ENCODE data around the gene AUH.
"Not testable (repeated sequence)": the region's sequence is repeated elsewhere in the genome, so short reads cannot be mapped to it uniquely, and the experiment has no call there.

The AUH gene, protein sequence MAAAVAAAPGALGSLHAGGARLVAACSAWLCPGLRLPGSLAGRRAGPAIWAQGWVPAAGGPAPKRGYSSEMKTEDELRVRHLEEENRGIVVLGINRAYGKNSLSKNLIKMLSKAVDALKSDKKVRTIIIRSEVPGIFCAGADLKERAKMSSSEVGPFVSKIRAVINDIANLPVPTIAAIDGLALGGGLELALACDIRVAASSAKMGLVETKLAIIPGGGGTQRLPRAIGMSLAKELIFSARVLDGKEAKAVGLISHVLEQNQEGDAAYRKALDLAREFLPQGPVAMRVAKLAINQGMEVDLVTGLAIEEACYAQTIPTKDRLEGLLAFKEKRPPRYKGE

DNA sequence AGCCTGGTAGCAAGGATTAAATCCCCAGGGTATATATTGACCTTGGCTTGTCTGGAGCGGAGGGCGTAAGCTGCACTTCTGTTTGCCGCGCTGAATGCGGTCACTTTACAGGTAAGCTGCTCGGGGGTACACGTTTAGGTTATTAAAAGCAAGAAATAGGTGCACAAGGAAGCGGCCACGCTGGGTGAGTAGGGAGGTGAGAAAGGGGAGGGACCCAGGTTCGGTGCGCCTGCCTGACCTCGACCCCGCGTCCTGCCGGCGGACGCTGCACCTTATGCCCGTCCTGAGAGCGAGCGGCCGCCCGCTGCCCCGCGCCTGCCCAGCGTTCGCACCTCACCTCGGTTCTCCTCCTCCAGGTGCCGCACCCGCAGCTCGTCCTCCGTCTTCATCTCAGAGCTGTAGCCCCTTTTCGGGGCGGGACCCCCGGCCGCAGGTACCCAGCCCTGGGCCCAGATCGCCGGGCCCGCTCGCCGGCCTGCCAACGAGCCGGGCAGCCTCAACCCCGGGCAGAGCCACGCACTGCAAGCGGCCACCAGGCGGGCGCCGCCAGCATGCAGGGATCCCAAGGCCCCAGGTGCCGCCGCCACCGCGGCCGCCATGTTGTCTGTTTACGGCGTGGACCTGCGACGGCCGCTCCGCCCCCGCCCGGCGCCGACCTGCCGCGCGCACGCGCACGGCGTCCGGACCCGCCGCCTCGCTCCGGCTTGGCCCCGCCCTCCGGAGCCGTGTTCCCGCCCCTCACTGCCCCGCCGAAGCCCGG lies at the start of gene AUH:
AUH (minus strand) TSS at position 628 of the 760 bp plus-strand sequence; CDS start at position 599, 29 bp downstream.
- DNase-seq (ENCODE audit: low spot score), result peak; percentile 90

DNA sequence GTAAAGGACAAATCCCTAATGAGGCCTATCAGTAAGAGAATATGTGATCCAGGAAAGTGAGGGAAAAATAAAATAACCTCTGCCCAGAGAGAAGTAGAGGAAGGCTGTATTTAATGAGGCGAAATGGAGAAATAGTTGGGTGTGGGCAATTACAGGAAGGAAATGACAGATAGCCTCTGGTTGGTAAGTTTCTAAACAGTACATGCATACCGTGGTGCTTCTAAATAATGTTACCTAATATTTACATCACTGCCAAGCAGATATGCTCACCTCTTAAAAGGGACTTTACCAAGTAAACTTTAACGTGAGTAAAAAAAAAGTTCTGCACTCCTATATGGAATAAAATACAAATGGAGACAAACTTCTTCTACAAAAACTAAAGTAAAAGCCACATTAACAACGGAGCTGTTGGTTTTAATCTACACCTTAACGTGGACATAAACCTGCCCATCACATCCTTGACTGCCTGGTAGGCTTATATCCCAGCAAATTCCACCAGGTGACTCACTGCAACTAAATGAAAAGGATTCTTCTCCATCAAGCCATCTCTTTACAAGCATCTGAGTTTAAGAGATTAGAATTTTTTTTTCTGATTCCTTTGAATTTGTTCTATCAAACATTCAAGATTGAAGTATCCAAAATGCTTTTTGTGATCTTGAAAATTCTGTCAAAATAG lies 49.5 kb upstream of the AUH start:
- DNase-seq (ENCODE audit: low spot score), result no peak

DNA sequence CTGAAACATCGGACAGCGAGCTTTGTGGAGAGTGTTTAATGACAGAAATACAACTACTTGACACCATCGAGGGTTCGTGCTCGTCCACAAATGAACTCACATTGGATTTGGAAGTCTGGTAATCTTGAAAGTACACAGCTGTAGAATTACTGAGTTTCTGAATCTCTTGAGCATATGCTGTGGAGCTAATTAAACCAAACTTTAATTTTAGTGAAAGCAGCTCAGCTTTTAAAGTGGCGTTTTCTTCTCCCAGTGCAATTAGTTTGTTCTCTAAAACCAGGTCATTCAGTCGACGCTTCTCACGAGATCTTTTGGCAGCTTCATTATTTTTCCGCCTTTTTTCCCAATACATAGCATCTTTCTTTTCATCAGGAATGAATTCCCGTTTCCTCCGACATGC lies 48.4 kb upstream of the AUH start:
- no peak for DNase-seq (ENCODE audit: low spot score)

DNA sequence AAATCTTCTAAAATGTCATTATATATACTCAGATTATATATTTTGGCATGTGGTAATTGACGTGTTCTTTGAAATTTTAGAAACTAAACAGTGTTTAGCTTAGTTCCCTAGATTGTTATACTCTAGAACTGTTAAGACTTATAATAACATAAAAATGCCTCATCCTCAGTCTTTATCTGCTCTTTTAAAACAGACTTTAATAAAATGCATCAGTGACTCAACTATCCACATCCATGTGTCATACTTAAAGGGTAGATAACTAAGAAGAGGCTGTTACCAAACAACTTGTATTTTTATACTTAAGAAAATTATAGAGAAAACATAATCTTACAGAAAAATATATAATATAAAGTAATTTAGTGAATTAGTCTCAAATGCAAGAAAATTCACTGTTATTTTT lies 46.8 kb upstream of the AUH start:
- no peak for DNase-seq (ENCODE audit: low spot score)

DNA sequence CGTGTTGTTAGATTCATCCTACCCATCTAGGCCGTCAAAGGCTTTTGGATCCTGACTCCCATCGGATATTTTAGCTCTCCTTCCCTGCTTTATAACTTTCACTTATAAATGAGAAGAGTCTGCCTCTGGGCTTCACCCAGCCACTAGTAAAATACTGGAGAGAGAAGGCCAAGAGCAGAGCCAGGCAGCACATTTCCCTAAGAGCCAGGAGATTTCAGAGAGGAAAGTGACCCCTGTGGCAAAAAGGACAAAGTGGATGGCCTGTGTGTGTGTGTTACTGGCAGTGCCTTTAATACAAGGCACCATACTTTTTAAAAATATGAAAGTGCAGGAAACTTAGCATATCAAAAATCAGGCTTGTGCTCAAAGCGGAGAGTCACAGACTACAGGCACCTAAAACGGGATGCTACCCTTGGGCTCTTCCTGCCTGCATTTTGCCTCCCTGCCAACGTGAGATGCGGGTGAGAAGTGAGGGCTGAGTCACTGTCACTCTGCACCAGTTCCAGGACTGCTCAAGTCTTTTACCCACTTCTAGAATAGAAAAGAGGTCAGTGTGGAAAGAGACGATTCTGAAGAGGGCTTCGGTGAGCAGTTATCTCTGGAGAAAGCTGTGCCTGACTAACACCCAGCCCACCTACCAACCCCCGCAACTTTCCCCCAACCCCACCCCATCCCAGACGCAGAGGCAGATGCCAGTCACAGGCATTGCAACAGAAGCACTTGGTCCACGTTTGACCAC lies 46.0 kb upstream of the AUH start:
- no peak for DNase-seq (ENCODE audit: low spot score)

DNA sequence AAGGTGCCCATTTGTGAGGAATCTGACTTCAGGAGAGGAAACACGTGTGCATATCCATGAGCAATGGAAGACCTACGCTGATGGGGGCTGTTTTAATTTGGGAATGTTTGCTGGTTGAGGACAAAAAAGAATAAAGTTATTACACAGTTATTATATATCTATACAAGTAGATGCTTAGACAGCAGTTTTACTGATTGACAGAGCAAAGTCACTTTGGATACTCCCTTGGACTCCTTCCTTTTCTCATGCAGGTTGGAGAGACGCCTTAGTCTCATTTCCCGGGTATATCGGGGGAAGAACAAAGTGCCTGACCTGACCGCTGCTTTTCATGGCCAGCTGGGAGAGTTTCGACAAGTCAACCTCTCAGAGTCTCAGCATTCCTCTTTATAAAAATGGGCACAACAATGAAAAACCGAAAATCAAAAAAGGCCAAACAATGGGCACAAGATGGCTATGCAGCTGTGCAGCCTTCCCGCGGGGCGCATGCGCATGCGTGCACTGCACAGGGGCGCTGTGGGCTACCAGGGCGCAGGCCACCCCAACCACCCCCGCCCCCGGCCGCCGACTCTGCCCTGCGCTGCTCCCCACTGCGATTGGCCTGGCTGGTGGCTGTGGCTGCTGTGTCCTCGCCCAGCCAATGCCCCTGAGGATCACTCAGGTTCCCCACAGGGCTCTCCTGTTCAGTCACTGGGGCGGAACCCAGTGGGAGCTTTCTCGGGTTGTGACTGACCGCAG lies 43.8 kb upstream of the AUH start:
- DNase-seq (ENCODE audit: low spot score), result no peak

DNA sequence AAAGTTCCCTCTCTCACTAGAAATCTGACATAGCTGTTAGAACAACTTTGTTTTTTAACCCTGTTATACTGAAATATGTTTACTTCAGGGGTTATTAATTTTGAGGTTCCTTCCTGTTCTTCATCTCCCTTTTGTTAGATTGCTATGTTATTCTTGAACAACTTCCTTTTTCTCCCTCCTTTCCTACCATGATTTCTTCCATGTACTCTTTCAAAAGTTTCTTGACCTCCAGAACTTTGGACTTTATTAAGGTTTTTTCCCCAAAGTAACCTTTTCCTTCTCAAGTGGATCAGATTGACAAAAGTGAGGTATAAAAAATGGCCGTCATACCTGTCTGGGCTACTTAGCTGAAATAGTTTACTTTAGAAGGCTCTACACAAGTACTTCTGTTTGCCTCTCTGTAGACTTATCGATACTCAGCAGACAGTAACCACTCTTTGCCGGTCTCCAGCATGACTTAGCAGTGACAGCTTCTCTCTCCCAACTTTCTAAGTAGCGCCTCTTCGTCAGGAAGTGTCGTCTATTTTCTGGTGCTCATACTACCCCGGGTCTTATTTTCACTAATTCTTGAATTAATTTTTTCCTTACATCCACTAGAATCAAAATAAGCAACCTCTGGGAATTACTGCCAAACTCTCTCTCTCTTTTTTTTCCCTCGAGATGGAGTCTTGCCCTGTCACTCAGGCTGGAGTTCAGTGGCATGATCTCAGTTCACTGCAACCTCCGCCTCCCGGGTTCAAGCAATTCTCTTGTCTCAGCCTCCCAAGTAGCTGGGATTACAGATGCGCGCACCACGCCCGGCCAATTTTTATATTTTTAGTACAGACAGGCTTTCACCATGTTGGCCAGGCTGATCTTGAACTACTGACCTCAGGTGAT lies 42.2 kb upstream of the AUH start:
- no peak for DNase-seq (ENCODE audit: low spot score)

DNA sequence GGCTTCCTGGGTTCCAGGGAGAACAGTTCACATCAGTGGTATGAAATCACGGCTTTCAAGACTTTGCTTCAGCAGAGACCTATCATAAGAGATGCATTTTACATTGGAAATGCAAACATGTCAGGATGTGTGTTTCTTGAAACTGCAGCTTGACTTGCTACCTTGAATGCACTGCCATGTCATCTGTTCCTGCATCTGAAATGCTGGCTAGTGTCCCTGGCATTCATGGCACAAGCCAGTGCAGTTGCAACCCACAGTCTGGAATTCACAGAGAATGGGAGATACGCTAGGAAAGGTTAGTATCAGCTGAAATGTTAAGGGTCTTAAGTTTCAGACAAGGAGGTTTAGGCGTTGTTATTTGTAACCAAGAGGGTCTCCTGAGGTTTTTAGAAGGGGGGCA lies 37.2 kb upstream of the AUH start:
- no peak for DNase-seq (ENCODE audit: low spot score)

DNA sequence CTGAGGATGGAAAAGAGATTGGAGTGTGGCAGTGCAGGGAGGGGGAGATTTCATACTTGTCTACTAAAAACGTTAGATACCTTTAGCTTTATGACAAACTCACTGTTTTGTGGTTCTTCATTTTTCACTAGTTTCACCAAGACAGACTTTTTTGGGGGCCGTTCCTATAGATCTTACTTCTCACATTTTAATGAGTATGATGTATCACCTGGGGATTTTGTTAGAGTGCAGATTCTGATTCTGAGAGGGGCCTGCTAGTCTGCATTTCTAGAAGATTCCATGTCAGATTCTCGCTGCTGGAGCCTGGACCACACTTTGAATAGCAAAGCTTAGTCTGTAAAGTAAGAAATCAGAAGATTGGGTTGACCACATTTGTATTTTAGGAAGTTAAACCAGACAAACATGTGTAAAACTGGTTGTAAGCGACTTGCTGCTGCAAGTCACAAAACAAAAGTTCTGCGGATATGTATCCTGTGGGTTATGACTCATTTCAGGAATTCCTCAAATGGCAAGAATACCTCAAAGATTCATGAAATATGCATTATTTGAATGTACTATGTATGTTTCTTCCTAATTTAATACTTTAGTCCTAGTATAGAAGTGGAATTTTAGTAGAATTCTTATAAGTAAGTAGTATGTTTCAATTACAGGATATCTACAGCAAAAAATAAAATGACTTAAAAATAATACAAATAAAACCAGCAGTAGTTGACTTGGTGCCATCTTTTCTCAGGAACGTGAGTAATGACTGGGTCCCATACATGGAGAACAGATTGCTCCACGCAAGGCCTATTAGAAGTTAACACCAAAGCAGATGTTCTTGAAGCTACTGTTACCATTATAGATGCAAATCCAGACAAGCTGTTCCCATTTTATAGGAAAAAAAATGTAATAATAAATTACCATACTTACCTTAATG lies 34.1 kb upstream of the AUH start:
- DNase-seq (ENCODE audit: low spot score), result peak; percentile 62

DNA sequence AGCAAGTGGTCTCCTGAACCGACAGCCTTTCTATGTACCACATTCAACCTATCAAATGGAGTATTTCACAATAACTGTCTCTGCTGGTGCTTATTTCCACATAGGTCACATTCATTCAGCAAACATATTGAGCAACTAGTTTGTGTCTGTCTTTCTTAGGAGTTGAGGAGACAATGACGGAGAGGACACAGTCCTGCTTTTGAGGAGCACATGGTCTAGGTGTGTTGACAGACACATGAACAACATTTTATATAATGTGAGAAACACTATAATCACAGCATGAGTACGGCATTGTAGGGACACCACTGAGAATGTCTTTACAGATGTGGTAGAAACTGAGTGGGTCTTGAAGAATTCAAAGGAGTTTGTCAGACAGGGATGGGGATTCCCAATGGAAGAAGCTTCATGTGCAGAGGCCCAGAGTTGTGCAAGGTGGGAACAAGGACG lies 33.4 kb upstream of the AUH start:
- DNase-seq (ENCODE audit: low spot score), result no peak

DNA sequence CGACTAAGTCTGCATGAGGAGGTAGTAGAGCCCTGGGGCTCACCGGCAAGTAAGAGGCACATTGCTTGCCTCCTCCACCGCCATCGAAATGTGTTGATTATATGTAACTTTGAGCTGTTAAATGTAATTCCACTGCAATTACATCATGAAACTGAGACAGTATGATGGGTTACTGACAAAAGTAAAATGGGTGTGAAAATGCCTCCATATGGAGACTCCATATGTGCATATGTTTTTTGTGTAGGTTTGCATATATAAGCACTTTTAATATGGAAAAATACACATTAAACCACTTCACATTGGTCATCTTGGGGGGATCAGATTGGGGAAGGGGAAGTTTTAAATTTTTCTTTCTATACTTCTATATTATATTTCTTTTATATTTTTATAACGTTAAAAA lies 32.1 kb upstream of the AUH start:
- DNase-seq (ENCODE audit: low spot score), result no peak

DNA sequence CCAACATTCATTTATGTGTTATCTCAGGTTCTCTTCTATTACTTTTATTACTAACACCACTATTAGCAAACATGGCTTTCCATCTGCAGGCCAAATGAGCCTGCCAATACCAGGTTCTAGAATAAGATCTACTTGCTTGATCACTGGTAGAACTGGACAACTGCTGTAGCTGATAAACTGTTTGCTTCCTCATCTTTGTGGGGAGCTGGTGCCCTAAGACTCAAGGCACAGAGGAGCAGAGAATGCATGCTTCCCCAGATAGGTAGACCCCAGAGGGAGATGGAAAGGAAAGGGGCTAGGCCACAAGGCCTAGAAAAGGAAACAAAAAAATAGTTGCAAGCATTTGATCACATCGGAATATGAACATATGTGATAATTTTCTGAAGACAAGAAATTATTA lies 30.7 kb upstream of the AUH start:
- no peak for DNase-seq (ENCODE audit: low spot score)

DNA sequence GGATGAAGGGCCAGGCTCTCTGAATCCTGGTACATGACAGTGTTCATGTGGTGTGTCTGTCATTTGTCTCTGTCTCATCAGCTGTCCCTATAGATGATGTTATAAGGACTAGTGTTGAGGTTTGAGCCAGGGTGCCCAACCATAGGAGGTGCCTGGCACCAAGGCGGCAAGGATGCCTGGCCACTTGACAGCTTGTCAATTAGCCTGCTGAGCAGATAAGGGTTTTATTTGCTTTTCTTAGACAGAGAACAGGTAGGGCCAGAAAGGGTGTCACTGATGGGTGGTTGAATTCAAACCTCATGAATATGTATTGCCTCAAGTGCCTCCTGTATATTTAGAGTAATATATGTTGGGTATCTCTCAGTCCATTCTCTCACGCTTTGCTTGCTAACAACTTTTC lies 30.1 kb upstream of the AUH start:
- DNase-seq (ENCODE audit: low spot score), result no peak

DNA sequence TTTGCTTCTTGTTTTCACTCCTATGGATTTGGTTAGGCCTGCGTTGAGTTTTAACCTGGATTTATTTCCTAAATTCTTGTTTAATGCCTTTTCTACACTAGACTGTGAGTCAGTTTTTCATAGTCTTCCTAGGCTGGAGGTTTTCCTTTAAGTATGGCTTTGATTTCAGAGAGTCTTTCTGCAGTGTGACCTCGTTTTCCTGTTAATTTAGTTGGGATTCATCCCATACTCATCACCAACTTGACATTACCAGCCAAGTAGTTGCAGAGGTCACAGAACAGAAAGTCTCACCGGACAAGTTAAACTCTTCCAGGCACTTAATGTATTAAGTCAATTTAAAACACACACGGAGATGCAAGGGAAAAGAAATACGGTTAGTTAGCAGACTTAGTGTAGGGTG lies 29.7 kb upstream of the AUH start:
- no peak for DNase-seq (ENCODE audit: low spot score)

DNA sequence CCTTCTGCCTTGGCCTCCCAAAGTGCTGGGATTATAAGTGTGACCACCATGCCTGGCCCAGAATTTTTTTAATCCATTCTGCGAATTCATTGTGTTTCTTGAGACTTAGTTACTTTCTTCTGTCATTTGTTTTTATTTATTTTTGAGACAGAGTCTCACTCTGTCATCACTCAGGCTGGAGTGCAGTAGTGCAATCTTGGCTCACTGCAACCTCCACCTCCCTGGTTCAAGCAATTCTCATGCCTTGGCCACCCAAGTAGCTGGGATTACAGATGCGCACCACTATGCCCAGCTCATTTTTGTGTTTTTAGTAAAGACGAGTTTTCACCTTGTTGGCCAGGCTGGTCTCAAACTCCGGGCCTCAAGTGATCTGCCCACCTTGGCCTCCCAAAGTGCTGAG lies 28.0 kb upstream of the AUH start:
- not testable (repeated sequence) for DNase-seq (ENCODE audit: low spot score)

DNA sequence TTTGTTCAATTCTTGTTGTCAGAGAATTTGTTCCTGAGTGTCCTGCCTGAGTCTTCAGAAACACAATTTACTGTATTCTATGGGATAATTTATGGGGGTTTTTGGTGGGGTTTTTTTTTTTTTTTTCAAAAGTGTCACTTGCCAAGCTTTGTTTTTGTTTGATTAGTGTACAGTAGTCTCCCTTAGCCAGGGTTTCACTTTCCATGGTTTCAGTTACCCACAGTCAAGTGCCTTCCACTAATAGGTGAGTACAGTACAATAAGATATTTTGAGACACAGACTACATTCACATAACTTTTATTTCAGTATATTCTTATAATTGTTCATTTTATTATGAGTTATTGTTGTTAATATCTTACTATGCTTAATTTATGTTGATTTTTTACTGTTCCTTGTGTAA lies 25.0 kb upstream of the AUH start:
- no peak for DNase-seq (ENCODE audit: low spot score)

DNA sequence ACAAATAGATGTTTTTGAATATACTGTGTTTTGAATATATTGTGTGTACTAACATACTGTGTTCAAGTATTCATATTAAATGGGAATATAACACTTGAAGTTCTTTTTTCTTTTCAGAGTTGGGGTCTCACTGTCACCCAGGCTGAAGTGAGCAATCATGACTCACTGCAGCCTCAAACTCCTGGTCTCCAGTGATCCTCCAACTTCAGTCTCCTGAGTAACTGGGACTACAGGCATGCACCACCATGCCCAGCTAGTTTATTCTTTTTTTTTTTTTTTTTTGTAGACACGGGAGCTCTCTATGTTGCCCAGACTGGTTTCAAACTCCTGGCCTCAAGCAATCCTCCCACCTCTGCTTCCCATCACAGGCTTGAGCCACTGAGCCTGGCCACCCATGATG lies 23.2 kb upstream of the AUH start:
- no peak for DNase-seq (ENCODE audit: low spot score)

DNA sequence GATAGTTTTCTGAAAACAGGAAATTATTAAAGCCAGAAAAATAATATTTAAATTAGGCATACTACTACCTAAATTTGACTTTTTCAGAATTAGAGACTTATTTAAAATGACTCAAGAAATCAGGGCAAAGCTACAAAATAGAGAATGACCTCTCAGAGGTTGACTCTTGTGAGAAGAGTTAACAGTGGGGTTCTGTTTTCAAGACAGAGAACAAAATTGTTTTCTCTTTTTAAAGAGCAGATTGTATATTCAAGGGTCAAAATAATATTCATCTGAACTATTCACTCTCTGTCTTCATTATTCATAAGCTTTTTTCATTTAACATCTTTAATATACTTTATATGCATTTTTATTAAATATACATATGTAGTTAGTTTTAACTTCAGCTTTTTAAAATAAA lies 21.9 kb upstream of the AUH start:
- DNase-seq (ENCODE audit: low spot score), result peak; percentile 65

DNA sequence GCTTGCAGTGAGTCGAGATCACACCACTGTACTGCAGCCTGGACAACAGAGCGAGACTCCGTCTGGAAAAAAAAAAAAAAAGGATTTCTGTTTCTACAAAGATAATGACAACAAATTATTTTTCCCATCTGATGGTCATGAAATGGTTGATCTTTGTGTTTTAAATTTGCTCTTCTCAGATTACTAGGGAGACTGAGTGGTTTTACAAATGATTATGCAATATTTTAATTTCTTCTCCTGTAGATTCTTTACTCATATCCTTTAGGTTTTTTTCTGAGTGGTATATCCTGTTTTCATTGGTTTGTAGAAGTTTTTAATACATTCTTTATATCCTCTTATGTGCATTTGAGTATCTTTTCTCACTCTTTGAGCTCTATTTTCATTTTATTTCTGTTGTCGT lies 20.6 kb upstream of the AUH start:
- no peak for DNase-seq (ENCODE audit: low spot score)

DNA sequence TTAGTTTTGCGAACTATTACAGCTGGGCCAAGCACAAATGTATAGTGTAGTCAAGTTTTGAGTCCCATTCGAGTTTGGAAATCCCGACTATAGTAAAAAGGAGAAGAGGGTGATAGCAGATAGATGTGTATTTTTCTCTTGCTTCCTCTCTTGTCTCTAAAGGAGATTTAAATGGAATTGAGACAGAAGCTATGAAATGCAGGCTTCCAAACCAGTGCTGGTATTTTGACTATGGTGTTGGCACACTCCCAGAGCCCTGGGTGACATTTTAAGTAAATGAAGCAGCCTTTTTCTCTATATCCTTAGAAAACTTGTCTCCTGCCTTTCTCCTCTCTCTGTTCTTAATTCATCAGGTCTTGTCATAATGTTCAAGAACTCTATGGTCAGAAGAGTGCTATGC lies 17.7 kb upstream of the AUH start:
- no peak for DNase-seq (ENCODE audit: low spot score)
